Colonic mucosa (tissue), 4 donors: ENCODE data around the gene NNMT. TPM values are rescaled to one million over a fixed set of nuclear protein-coding genes. Genes with fewer than 3 reads are reported as not detected.
A peak's percentile ranks its signal among the peaks of the same experiment; 100 is the strongest.

Source experiments
- DNase-seq: peaks from one replicate; pipeline ENCODE4 v3.0.0-alpha.2; 2020
- H3K27ac ChIP-seq: fragments of 200-600 bp; one replicate; pipeline ENCODE4 v1.8.0; 2021
- H3K27me3 ChIP-seq: fragments of 200-600 bp; one replicate; pipeline ENCODE4 v1.8.0; 2021
- H3K36me3 ChIP-seq: fragments of 200-600 bp; one replicate; pipeline ENCODE4 v1.8.0; 2021
- H3K4me1 ChIP-seq: fragments of 200-600 bp; one replicate; pipeline ENCODE4 v1.8.0; 2021; ENCODE audit warnings: mild to moderate bottlenecking
- H3K4me3 ChIP-seq: fragments of 200-600 bp; one replicate; pipeline ENCODE4 v1.8.0; 2021
- H3K9ac ChIP-seq, 2 donors: one replicate each; pipeline ENCODE4 v1.7.0; 2013; ENCODE audit warnings: control low read depth in 2 of 2, low read depth in 2 of 2, low read length in 2 of 2
- H3K9me3 ChIP-seq: fragments of 200-600 bp; one replicate; pipeline ENCODE4 v1.8.0; 2021
- CTCF ChIP-seq: fragments of 200-600 bp; IDR thresholded peaks from one replicate; pipeline ENCODE4 v1.8.0; 2022; ENCODE audit warnings: antibody characterized with exemption, mild to moderate bottlenecking
- intact Hi-C: fragments of 100-400 bp; cut with DNase I; formaldehyde crosslinking; loops from one replicate; pipeline ENCODE4 v1.14.1; 2022
- total RNA-seq, 2 donors: library from RNA; stranded (reverse); fragmentation: NEBNext Ultra II Directional in 1 of 2; extraction: Animal tissue kit (Norgen Biotek cat#: 25700) in 1 of 2; gene quantifications; one replicate each; pipeline ENCODE4 v1.2.1, GENCODE V29; 2021
- donor health status: healthy.
- donor health status: DM: no; HTN: no; CAD: no.
- donor health status: DM: no; HTN: no; CAD: no.

The NNMT gene
- total RNA-seq, 2 donors from 2014 or later, result 13.7 to 41.3 TPM

DNA sequence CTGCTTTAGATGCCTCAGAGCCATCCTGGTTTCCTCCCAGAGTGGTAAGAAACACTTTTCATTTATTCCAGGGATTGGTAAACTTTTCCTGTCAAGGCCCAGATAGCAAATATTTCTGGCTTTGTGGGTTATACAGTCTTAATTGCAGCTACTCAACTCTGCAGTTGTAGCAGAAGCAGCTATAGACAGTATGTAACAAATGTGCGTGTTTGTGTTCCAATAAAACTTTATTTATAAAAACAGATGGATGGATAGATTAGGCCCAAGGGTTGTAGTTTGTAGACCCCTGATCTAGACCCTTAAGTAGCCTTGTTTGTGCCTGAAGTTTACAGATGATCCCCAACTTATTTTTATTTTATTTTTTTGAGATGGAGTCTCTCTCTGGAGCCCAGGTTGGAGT, 17.9 kb downstream of the NNMT start:
- no peaks in the 10 kb centered on the region for H3K9me3 ChIP-seq
- H3K36me3 ChIP-seq, result no peaks in the 10 kb centered on the region
- no peak overlapping the region for H3K4me3 ChIP-seq
- no peak for DNase-seq
- no peak overlapping the region for H3K9ac ChIP-seq
- intact Hi-C loops, result no loop called here
- H3K27ac ChIP-seq, result no peak overlapping the region
- H3K4me1 ChIP-seq, result no peaks in the 10 kb centered on the region
- no peak for TF ChIP-seq CTCF
- no peaks in the 10 kb centered on the region for H3K27me3 ChIP-seq

- TF ChIP-seq CTCF, result no peak
- no peak overlapping the region for H3K4me3 ChIP-seq
- H3K9ac ChIP-seq, result no peak overlapping the region
- intact Hi-C loops, result no loop called here
- no peaks in the 10 kb centered on the region for H3K36me3 ChIP-seq
- no peaks in the 10 kb centered on the region for H3K4me1 ChIP-seq
- H3K27ac ChIP-seq, result no peak overlapping the region
- no peaks in the 10 kb centered on the region for H3K9me3 ChIP-seq
- peak; percentile 58 for DNase-seq
- no peaks in the 10 kb centered on the region for H3K27me3 ChIP-seq
Observed at GRCh38 chr11:114315749-114316368, 19.7 kb downstream of the NNMT start.

DNA sequence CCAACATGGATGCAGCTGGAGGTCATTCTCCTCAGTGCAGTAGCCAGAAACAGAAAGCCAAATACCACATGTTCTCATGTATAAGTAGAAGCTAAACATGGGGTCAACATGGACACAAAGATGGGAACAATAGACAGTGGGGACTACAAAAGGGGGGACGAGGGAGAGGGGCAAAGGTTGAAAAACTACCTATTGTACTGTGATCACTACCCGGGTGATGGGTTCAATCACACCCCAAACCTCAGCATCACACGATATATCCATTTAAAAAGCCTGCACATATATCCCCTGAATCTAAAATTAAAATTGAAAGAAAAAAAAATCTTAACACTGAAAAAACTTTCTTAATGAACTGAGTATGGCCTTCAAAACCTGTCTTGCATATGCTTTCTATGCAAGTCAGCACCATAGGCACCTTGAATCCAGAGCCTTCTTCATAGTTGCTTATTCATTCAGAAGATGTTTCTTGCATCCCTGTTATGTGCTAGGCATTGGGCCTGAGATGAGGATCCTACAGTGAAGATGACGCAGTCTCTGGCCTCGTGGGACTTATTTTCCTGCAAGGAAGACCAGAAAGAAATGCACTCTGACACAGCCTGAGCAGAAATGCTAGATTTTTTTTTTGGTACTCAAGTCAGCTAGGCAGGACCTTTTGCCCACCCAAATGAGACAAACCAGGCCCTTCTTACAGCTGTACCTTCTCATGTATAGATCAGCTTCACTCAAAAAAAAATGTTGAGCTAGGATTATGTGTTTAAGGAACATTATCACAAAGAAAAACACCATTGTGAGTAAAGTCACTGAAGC, 21.0 kb downstream of the NNMT start:
- Histone ChIP-seq H3K27me3 (no peaks in the 10 kb centered on the region), H3K9me3 (no peaks in the 10 kb centered on the region), H3K36me3 (no peaks in the 10 kb centered on the region), H3K27ac (peak overlapping the region; percentile 7), H3K4me3 (no peak overlapping the region), H3K9ac (no peak overlapping the region), H3K4me1 (no peaks in the 10 kb centered on the region)
- intact Hi-C loops, result no loop called here
- no peak for TF ChIP-seq CTCF
- no peak for DNase-seq

GRCh38 chr11:114317787-114318137, 21.6 kb downstream of the NNMT start:
- no peak overlapping the region for H3K9ac ChIP-seq
- DNase-seq, result peak; percentile 40
- no peaks in the 10 kb centered on the region for H3K4me1 ChIP-seq
- peak overlapping the region; percentile 7 for H3K27ac ChIP-seq
- H3K36me3 ChIP-seq, result no peaks in the 10 kb centered on the region
- intact Hi-C loops, result no loop called here
- no peaks in the 10 kb centered on the region for H3K27me3 ChIP-seq
- no peak for TF ChIP-seq CTCF
- no peak overlapping the region for H3K4me3 ChIP-seq
- no peaks in the 10 kb centered on the region for H3K9me3 ChIP-seq

DNA sequence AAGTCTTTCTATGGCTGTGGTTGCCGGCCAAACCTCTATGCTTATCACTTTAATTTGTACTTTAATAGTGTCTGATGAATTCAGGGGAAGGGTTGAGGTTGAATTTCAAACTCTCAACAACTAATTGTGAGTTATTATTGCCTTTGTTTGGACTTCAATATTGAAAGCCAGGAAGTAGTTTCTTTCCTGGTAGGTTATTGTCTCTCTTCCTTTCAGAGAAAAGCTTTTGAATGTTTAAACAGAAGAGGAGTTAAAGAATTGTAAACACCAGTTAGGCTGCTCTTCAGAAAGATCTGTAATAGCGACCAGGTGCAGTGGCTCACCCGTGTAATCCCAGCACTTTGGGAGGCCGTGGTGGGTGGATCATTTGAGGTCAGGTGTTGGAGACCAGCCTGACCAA, 22.2 kb downstream of the NNMT start:
- intact Hi-C loops, result no loop called here
- no peak overlapping the region for H3K4me3 ChIP-seq
- H3K27ac ChIP-seq, result peak overlapping the region; percentile 7

More for the DNA sequence above, 22.2 kb downstream of the NNMT start:
- DNase-seq, result no peak
- TF ChIP-seq CTCF, result no peak
- Histone ChIP-seq H3K9me3 (no peaks in the 10 kb centered on the region), H3K4me1 (no peaks in the 10 kb centered on the region), H3K36me3 (no peaks in the 10 kb centered on the region), H3K9ac (no peak overlapping the region), H3K27me3 (no peaks in the 10 kb centered on the region)
